K562 (cell line): ENCODE measurements around the gene CCDC160. TPM values are rescaled to one million over a fixed set of nuclear protein-coding genes. Genes with fewer than 3 reads are reported as not detected.

Experiments used
- ATAC-seq: fragments of 200-7000 bp; cut with Tn5 transposase; 3 replicates; pipeline ENCODE4 v1.9.1; 2020; ENCODE audit warnings: moderate library complexity
- BruUV-seq: library from RNA; stranded (reverse); fragments of 400-500 nt; replicated peaks from 2 replicates; lab custom pipeline; 2021; lab: Mats Ljungman, UMichigan
- CTCF ChIA-PET: fragments of 300-600 bp; formaldehyde crosslinking; extraction: SDS; loops from one replicate; lab custom pipeline; 2021; ENCODE audit warnings: low intra/inter-chr PET ratio; lab: Yijun Ruan, JAX
- POLR2A ChIA-PET: fragments of 300-600, 350-650 bp; sonication (Branson Sonifier 250); formaldehyde crosslinking; extraction: SDS; loops from one replicate; lab custom pipeline; 2021; ENCODE audit warnings: antibody characterized with exemption, inconsistent platforms; lab: Yijun Ruan, JAX
- DNase-seq, 4 experiments: peaks; one replicate each; pipeline versions ENCODE4 v3.0.0 to v3.0.0-alpha.2; 2011 to 2018; ENCODE audit warnings: low spot score in 3 of 4, mixed read lengths in 3 of 4; ENCODE audit errors: extremely low read depth in 1 of 4
- FAIRE-seq: peaks from 2 replicates; lab custom pipeline; 2011; peaks lifted over from hg19 to GRCh38; lab: Jason Lieb, UNC
- H2AFZ ChIP-seq: 2 replicates; pipeline ENCODE4 v1.6.0; 2011; ENCODE audit warnings: low read depth, low read length, control low read depth, inconsistent platforms
- H3K27ac ChIP-seq: fragments of 200-600 bp; 3 replicates; pipeline ENCODE4 v1.8.0; 2011; ENCODE audit warnings: low read depth, mild to moderate bottlenecking, control low read depth, inconsistent platforms, low read length, moderate library complexity, mixed read lengths; ENCODE audit errors: extremely low read depth
- H3K27me3 ChIP-seq, 2 experiments: fragments of 300-600 bp in 1 of 2; 2 replicates in 1 of 2; 3 replicates in 1 of 2; pipeline versions ENCODE4 v1.6.0 to v1.8.0; 2011; ENCODE audit warnings: inconsistent platforms in 2 of 2, low read length in 2 of 2, mild to moderate bottlenecking in 1 of 2, mixed read lengths in 1 of 2, moderate library complexity in 1 of 2; ENCODE audit not compliant: control insufficient read depth in 2 of 2, insufficient read depth in 2 of 2
- H3K36me3 ChIP-seq: fragments of 300-600 bp; 3 replicates; pipeline ENCODE4 v1.8.0; 2011; ENCODE audit warnings: mild to moderate bottlenecking, low read length, inconsistent platforms; ENCODE audit not compliant: control insufficient read depth, insufficient read depth
- H3K4me1 ChIP-seq, 2 experiments: fragments of 200-600 bp in 1 of 2; replicated peaks in 1 of 2; 2 replicates in 1 of 2; 3 replicates in 1 of 2; pipeline versions ENCODE4 v1.5.1 to v1.8.0; 2011; ENCODE audit warnings: inconsistent platforms in 2 of 2, low read length in 2 of 2, mild to moderate bottlenecking in 1 of 2, mixed read lengths in 1 of 2, moderate library complexity in 1 of 2; ENCODE audit not compliant: control insufficient read depth in 2 of 2, insufficient read depth in 2 of 2
- H3K4me2 ChIP-seq: 2 replicates; pipeline ENCODE4 v1.6.1; 2011; ENCODE audit warnings: low read length, control low read depth, inconsistent platforms, mixed read lengths; ENCODE audit not compliant: insufficient read depth
- H3K4me3 ChIP-seq: fragments of 200-600 bp; sonication (generic), shearing (Covaris generic); 2 replicates; pipeline ENCODE4 v1.5.1; 2016; ENCODE audit warnings: control low read depth, inconsistent platforms
- H3K79me2 ChIP-seq: fragments of 200-600 bp; 3 replicates; pipeline ENCODE4 v1.8.0; 2011; ENCODE audit warnings: low read length, inconsistent platforms; ENCODE audit not compliant: control insufficient read depth, insufficient read depth
- H3K9ac ChIP-seq, 2 experiments: 2 replicates each; pipeline versions ENCODE4 v1.6.0 to v1.6.1; 2011; ENCODE audit warnings: low read depth in 2 of 2, low read length in 2 of 2, control low read depth in 1 of 2, inconsistent platforms in 1 of 2, mild to moderate bottlenecking in 1 of 2, mixed read lengths in 1 of 2; ENCODE audit not compliant: insufficient read depth in 1 of 2
- H3K9me1 ChIP-seq: one replicate; pipeline ENCODE4 v1.6.0; 2011; ENCODE audit warnings: inconsistent platforms, mild to moderate bottlenecking, low read length, moderate library complexity; ENCODE audit not compliant: control insufficient read depth, insufficient read depth
- H3K9me3 ChIP-seq: replicated peaks from 2 replicates; pipeline ENCODE4 v1.5.1; 2011; ENCODE audit warnings: low read depth, low read length, inconsistent platforms; ENCODE audit not compliant: control insufficient read depth, insufficient read depth
- H4K20me1 ChIP-seq: replicated peaks from 2 replicates; pipeline ENCODE4 v1.6.1; 2011; ENCODE audit warnings: low read length, inconsistent platforms, mixed read lengths; ENCODE audit not compliant: control insufficient read depth, insufficient read depth
- CHD1 ChIP-seq: fragments of 200-600 bp; sonication (generic); IDR thresholded peaks from one replicate; pipeline ENCODE4 v1.6.1; 2012; ENCODE audit warnings: mild to moderate bottlenecking, moderate library complexity, low read length, inconsistent platforms
- PRDM10 ChIP-seq: fragments of 450-650 bp; IDR thresholded peaks from 2 replicates; pipeline ENCODE4 v1.6.1; 2018; ENCODE audit not compliant: partially characterized antibody
- PTBP1 ChIP-seq: fragments of 200-400 bp; formaldehyde crosslinking; IDR thresholded peaks from 2 replicates; pipeline ENCODE4 v1.6.1; 2017; ENCODE audit warnings: low read depth, low read length
- RAD21 ChIP-seq, 2 experiments: fragments of 250-450 bp in 1 of 2; fragments of 450-650 bp in 1 of 2; sonication (Bioruptor Pico) in 1 of 2; formaldehyde crosslinking in 1 of 2; IDR thresholded peaks in 1 of 2; conservative IDR thresholded peaks in 1 of 2; 2 replicates each; pipeline versions ENCODE4 v1.4.0 to v1.8.0; 2020 to 2022; ENCODE audit warnings: mild to moderate bottlenecking in 2 of 2, moderate library complexity in 1 of 2
- RREB1 ChIP-seq: fragments of 250-450 bp; sonication (Bioruptor Pico); IDR thresholded peaks from 2 replicates; pipeline ENCODE4 v1.4.0; 2020
- SLC30A9 ChIP-seq: fragments of 250-450 bp; sonication (Bioruptor Pico); IDR thresholded peaks from 2 replicates; pipeline ENCODE4 v1.8.0; 2022; ENCODE audit warnings: mild to moderate bottlenecking, moderate library complexity
- U2AF2 ChIP-seq: fragments of 200-400 bp; formaldehyde crosslinking; optimal IDR thresholded peaks from 2 replicates; pipeline ENCODE3; 2017; ENCODE audit warnings: low read depth, mild to moderate bottlenecking, low read length
- ZKSCAN8 ChIP-seq: fragments of 200-800 bp; sonication (Bioruptor generic); IDR thresholded peaks from 2 replicates; pipeline ENCODE4 v1.6.1; 2016; ENCODE audit warnings: missing genetic modification characterization, missing compliant biosample characterization
- ZNF277 ChIP-seq: fragments of 250-450 bp; sonication (Bioruptor Pico); IDR thresholded peaks from 2 replicates; pipeline ENCODE4 v1.8.0; 2022; ENCODE audit warnings: inconsistent platforms, mild to moderate bottlenecking, moderate library complexity, borderline replicate concordance
- ZNF449 ChIP-seq: fragments of 250-450 bp; sonication (Bioruptor Pico); IDR thresholded peaks from 2 replicates; pipeline ENCODE4 v1.8.0; 2022; ENCODE audit warnings: moderate library complexity, mild to moderate bottlenecking, inconsistent platforms
- in situ Hi-C: fragments of 300-500 bp; cut with MboI; formaldehyde crosslinking; loops from 4 replicates; pipeline ENCODE4 v1.15.0; 2018; ENCODE audit warnings: inconsistent platforms, mixed read lengths
- intact Hi-C: fragments of 100-400 bp; cut with micrococcal nuclease; formaldehyde crosslinking; loops from 2 replicates; pipeline ENCODE4 v1.14.2; 2022
- polyA plus RNA-seq, 8 experiments: library from polyadenylated mRNA; depleted of rRNA in 4 of 8; stranded (reverse) in 5 of 8; unstranded in 3 of 8; fragments of >200 nt; fragmentation: Nextera tagmentation in 2 of 8; fragmentation: Illumina TruSeq in 1 of 8; extraction: Ambion mirVana in 2 of 8; extraction: Trizol in 1 of 8; gene quantifications; 2 replicates each; pipeline versions ENCODE4 v1.2.1 to v1.2.3, GENCODE V29; 2011 to 2014; ENCODE audit warnings: inconsistent platforms in 1 of 8, missing spikeins in 1 of 8
- total RNA-seq, 7 experiments: library from RNA; depleted of rRNA in 6 of 7; stranded (reverse); fragments of >200 nt in 6 of 7; fragmentation: Illumina TruSeq in 2 of 7; extraction: Trizol in 2 of 7; gene quantifications; 2 replicates each; pipeline versions ENCODE4 v1.2.1 to v1.2.3, GENCODE V29; 2011 to 2021; ENCODE audit warnings: low replicate concordance in 1 of 7

CCDC160 gene
- total and polyA plus RNA-seq, 9 of the 15 experiments (the other 6 are each of a cell fraction or from before 2014, with no cell fraction given) = not detected

- ChIA-PET POLR2A (no interaction called here), CTCF (no interaction called here)
- H3K4me1 ChIP-seq = no peaks in the 10 kb centered on the region
- no peak for ATAC-seq
- no peak overlapping the region for H3K27ac ChIP-seq
- intact Hi-C loops (loop anchor here (10.0 kb wide), 1 partner anchor 661 kb away; no protein-coding TSS in a partner anchor), in situ Hi-C loops (no loop called here)
- FAIRE-seq = no peak
- no peaks in the 10 kb centered on the region for H3K9me1 ChIP-seq
- DNase-seq = no peak
- no TSS peak for BruUV-seq
- H3K79me2 ChIP-seq = no peaks in the 10 kb centered on the region
- no peak overlapping the region for H3K4me3 ChIP-seq
- no peaks in the 10 kb centered on the region for H3K36me3 ChIP-seq
- no peaks in the 10 kb centered on the region for H4K20me1 ChIP-seq
- H3K27me3 ChIP-seq = no peaks in the 10 kb centered on the region
- H3K4me2 ChIP-seq = no peak overlapping the region
- no peak overlapping the region for H3K9ac ChIP-seq
- no peak overlapping the region for H2AFZ ChIP-seq
- H3K9me3 ChIP-seq = no peaks in the 10 kb centered on the region
- TF ChIP-seq U2AF2 (no peak), PRDM10 (no peak), RAD21 (CRISPR knock-in tag; conservative IDR thresholded peaks at IDR 0.05 in 1 of 2, IDR thresholded peaks at IDR 0.05 in 1 of 2) (no peak), ZNF449 (CRISPR knock-in tag) (no peak), SLC30A9 (CRISPR knock-in tag) (no peak), ZNF277 (CRISPR knock-in tag) (no peak), ZKSCAN8 (no peak), PTBP1 (no peak), RREB1 (CRISPR knock-in tag) (no peak), CHD1 (no peak)
Observed at GRCh38 chrX:134244043-134244442, 7.1 kb downstream of the CCDC160 start.
